Astrocyte (in vitro differentiated cells and primary cell): ENCODE results near the gene MAFB. TPM values are rescaled to one million over a fixed set of nuclear protein-coding genes. Genes with fewer than 3 reads are reported as not detected.

Experiments
- DNase-seq: peaks from one replicate; pipeline ENCODE4 v3.0.0-alpha.2; 2010; ENCODE audit warnings: low read depth
- FAIRE-seq: peaks from 2 replicates; lab custom pipeline; 2011; peaks lifted over from hg19 to GRCh38; lab: Jason Lieb, UNC
- H2AFZ ChIP-seq: 2 replicates; pipeline ENCODE4 v1.6.0; 2012; ENCODE audit warnings: low read depth, low read length, inconsistent platforms
- H3K27ac ChIP-seq: 2 replicates; pipeline ENCODE4 v1.5.1; 2011; ENCODE audit warnings: low read depth, low read length, inconsistent platforms
- H3K27me3 ChIP-seq: 2 replicates; pipeline ENCODE4 v1.6.0; 2011; ENCODE audit warnings: low read length, inconsistent platforms; ENCODE audit not compliant: insufficient read depth
- H3K36me3 ChIP-seq: 2 replicates; pipeline ENCODE4 v1.5.1; 2011; ENCODE audit warnings: low read length, inconsistent platforms; ENCODE audit not compliant: insufficient read depth
- H3K4me1 ChIP-seq: 2 replicates; pipeline ENCODE4 v1.5.1; 2011; ENCODE audit warnings: low read length, inconsistent platforms; ENCODE audit not compliant: insufficient read depth
- H3K4me2 ChIP-seq: 2 replicates; pipeline ENCODE4 v1.6.0; 2012; ENCODE audit warnings: low read length, inconsistent platforms
- H3K4me3 ChIP-seq: 2 replicates; pipeline ENCODE4 v1.5.1; 2011; ENCODE audit warnings: low read depth, mild to moderate bottlenecking, low read length, inconsistent platforms; ENCODE audit not compliant: insufficient read depth
- H3K79me2 ChIP-seq: 2 replicates; pipeline ENCODE4 v1.6.0; 2012; ENCODE audit warnings: mild to moderate bottlenecking, low read length, inconsistent platforms; ENCODE audit not compliant: insufficient read depth
- H3K9ac ChIP-seq: 2 replicates; pipeline ENCODE4 v1.6.0; 2012; ENCODE audit warnings: mild to moderate bottlenecking, low read length, inconsistent platforms
- H3K9me3 ChIP-seq: 2 replicates; pipeline ENCODE4 v1.5.1; 2012; ENCODE audit warnings: low read depth, mild to moderate bottlenecking, low read length, inconsistent platforms; ENCODE audit not compliant: insufficient read depth
- H4K20me1 ChIP-seq: 2 replicates; pipeline ENCODE4 v1.6.0; 2012; ENCODE audit warnings: low read length, inconsistent platforms; ENCODE audit not compliant: insufficient read depth
- H3K27ac Mint-ChIP-seq: one replicate; pipeline ENCODE4 v1.8.0; 2021; ENCODE audit warnings: mild to moderate bottlenecking, mixed read lengths; ENCODE audit not compliant: unreplicated experiment
- H3K27me3 Mint-ChIP-seq: one replicate; pipeline ENCODE4 v1.8.0; 2021; ENCODE audit warnings: low read depth, mixed read lengths; ENCODE audit not compliant: unreplicated experiment
- H3K36me3 Mint-ChIP-seq: one replicate; pipeline ENCODE4 v1.8.0; 2021; ENCODE audit warnings: low read depth, mixed read lengths; ENCODE audit not compliant: unreplicated experiment
- H3K4me1 Mint-ChIP-seq: one replicate; pipeline ENCODE4 v1.8.0; 2021; ENCODE audit warnings: low read depth, mixed read lengths; ENCODE audit not compliant: unreplicated experiment
- H3K4me3 Mint-ChIP-seq: one replicate; pipeline ENCODE4 v1.8.0; 2021; ENCODE audit warnings: mild to moderate bottlenecking, moderate library complexity, mixed read lengths; ENCODE audit not compliant: unreplicated experiment
- H3K9me3 Mint-ChIP-seq: one replicate; pipeline ENCODE4 v1.8.0; 2021; ENCODE audit warnings: mild to moderate bottlenecking, mixed read lengths; ENCODE audit not compliant: unreplicated experiment
- CTCF ChIP-seq: IDR thresholded peaks from 2 replicates; pipeline ENCODE4 v1.5.1; 2011; ENCODE audit warnings: low read depth, mild to moderate bottlenecking, inconsistent platforms, low read length, moderate library complexity; ENCODE audit not compliant: insufficient read depth
- EZH2 ChIP-seq: IDR thresholded peaks from 2 replicates; pipeline ENCODE4 v1.6.1; 2012; ENCODE audit warnings: mild to moderate bottlenecking, low read length, inconsistent platforms; ENCODE audit not compliant: insufficient read depth
- total RNA-seq: library from RNA; stranded (reverse); gene quantifications from 2 replicates; pipeline ENCODE4 v1.2.1, GENCODE V29; 2021

MAFB gene
- total RNA-seq, 1 donor from 2014 or later, result 2.9 TPM

GRCh38 chr20:40695214-40695613, 6.2 kb upstream of the MAFB start:
- H3K4me1 ChIP-seq, result peaks cover 2% of the 10 kb centered on the region
- Mint-ChIP-seq H3K27ac (no peak overlapping the region), H3K9me3 (peaks cover 3% of the 10 kb centered on the region), H3K27me3 (peaks cover 98% of the 10 kb centered on the region), H3K4me1 (no peaks in the 10 kb centered on the region), H3K36me3 (peaks cover 3% of the 10 kb centered on the region), H3K4me3 (no peak overlapping the region)
- no peaks in the 10 kb centered on the region for H4K20me1 ChIP-seq
- H3K9me3 ChIP-seq, result no peaks in the 10 kb centered on the region
- TF ChIP-seq EZH2, result no peak
- TF ChIP-seq CTCF, result no peak
- no peak overlapping the region for H3K27ac ChIP-seq
- H3K27me3 ChIP-seq, result peaks cover 70% of the 10 kb centered on the region
- DNase-seq, result no peak
- no peak overlapping the region for H2AFZ ChIP-seq
- no peak overlapping the region for H3K9ac ChIP-seq
- H3K4me2 ChIP-seq, result no peak overlapping the region
- H3K36me3 ChIP-seq, result no peaks in the 10 kb centered on the region
- no peak overlapping the region for H3K4me3 ChIP-seq
- H3K79me2 ChIP-seq, result no peaks in the 10 kb centered on the region
- FAIRE-seq, result no peak

GRCh38 chr20:40694246-40694645, 5.2 kb upstream of the MAFB start:
- Histone ChIP-seq H2AFZ (no peak overlapping the region), H3K9ac (no peak overlapping the region), H3K27ac (no peak overlapping the region), H3K79me2 (no peaks in the 10 kb centered on the region), H3K27me3 (peaks cover 72% of the 10 kb centered on the region), H3K36me3 (no peaks in the 10 kb centered on the region), H3K9me3 (no peaks in the 10 kb centered on the region), H3K4me1 (peaks cover 9% of the 10 kb centered on the region), H3K4me3 (no peak overlapping the region), H3K4me2 (no peak overlapping the region), H4K20me1 (no peaks in the 10 kb centered on the region)
- H3K27ac Mint-ChIP-seq, result no peak overlapping the region
- DNase-seq, result no peak
- no peak for FAIRE-seq
- H3K9me3 Mint-ChIP-seq, result peaks cover 3% of the 10 kb centered on the region
- H3K4me3 Mint-ChIP-seq, result no peak overlapping the region
- peaks cover 3% of the 10 kb centered on the region for H3K36me3 Mint-ChIP-seq
- H3K4me1 Mint-ChIP-seq, result peaks cover 1% of the 10 kb centered on the region
- peaks cover 90% of the 10 kb centered on the region for H3K27me3 Mint-ChIP-seq
- no peak for TF ChIP-seq EZH2
- no peak for TF ChIP-seq CTCF

- Histone ChIP-seq H3K9me3 (no peaks in the 10 kb centered on the region), H3K4me1 (peaks cover 16% of the 10 kb centered on the region), H3K9ac (no peak overlapping the region), H3K36me3 (no peaks in the 10 kb centered on the region), H3K4me3 (no peak overlapping the region), H3K4me2 (no peak overlapping the region), H3K79me2 (no peaks in the 10 kb centered on the region), H3K27ac (no peak overlapping the region), H3K27me3 (peaks cover 73% of the 10 kb centered on the region), H4K20me1 (peaks cover under 1% of the 10 kb centered on the region), H2AFZ (no peak overlapping the region)
- no peak for FAIRE-seq
- Mint-ChIP-seq H3K27me3 (peaks cover 76% of the 10 kb centered on the region), H3K4me1 (peaks cover 1% of the 10 kb centered on the region), H3K9me3 (peaks cover 3% of the 10 kb centered on the region), H3K4me3 (no peak overlapping the region), H3K27ac (no peak overlapping the region), H3K36me3 (peaks cover 3% of the 10 kb centered on the region)
- DNase-seq, result no peak
- TF ChIP-seq EZH2, result peak; percentile 70
- TF ChIP-seq CTCF, result no peak
Observed at GRCh38 chr20:40692240-40693011, 3.4 kb upstream of the MAFB start.
